ENCODE data around the gene CAVIN3. TPM values are rescaled to one million over a fixed set of nuclear protein-coding genes. Genes with fewer than 3 reads are reported as not detected.
A peak's percentile ranks its signal among the peaks of the same experiment; 100 is the strongest.

The CAVIN3 gene, protein sequence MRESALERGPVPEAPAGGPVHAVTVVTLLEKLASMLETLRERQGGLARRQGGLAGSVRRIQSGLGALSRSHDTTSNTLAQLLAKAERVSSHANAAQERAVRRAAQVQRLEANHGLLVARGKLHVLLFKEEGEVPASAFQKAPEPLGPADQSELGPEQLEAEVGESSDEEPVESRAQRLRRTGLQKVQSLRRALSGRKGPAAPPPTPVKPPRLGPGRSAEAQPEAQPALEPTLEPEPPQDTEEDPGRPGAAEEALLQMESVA
- total RNA-seq (2022) (7.7 and 11.2 TPM in 2 replicates), Bru-seq, nascent RNA (percentile 47 among the genes with signal in this experiment), BruChase-seq, experiment 1, labeled RNA remaining after a 2-hour chase (percentile 41 among the genes with signal in this experiment), BruChase-seq, experiment 2, labeled RNA remaining after a 6-hour chase (percentile 57 among the genes with signal in this experiment)
- long read RNA-seq, transcript CAVIN3-201 (2 exons, 1,174 nt), result major isoform, 35 of 40 reads
- long read RNA-seq, partial matches to known transcripts, result 0 of 40 reads
- long read RNA-seq, other reads (novel, unspliced or antisense), result 5 of 40 reads

DNA sequence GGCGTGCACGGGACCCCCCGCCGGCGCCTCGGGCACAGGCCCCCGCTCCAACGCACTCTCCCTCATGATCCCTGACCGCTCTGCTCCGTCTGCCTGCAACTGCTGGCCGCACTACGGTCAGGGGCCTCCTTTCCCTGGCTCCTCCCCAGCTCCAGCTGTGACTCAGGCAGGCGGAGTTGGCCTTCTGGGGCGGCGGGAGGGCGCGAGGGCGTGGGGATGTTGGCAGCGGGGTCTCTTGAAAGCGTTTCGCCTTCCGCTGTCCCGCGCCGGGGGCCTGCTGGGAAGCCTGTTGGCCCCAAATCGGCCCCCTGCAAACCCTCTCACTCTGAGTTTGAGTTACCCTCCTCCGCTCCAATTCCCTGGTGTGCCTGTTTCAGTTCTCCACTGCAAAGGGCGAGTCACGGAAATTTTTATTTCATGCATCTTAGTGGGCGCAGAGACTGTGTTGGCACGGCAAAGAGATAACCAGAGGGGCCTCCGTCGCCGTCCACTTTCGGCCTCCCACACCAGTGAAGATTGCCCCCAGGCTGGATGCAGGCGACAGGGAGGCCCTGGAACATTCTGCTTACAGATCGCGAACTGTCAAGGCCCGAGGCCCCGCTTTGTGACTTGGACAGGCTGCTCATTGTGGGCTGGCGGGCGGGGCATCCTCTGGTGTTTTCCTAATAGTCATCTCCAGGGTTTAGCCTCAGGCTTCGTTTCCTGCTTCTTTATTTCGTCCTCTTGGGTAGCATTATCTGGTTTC is at the start of gene CAVIN3:
Gene CAVIN3, minus strand, starts transcription at position 91 of the 745 bp plus-strand sequence. Its CDS starts 25 bp downstream, at position 66.
- H3K4me1 ChIP-seq, result peaks cover 15% of the 10 kb centered on the region; the same call in 1 of the 2 replicates
- H3K27me3 ChIP-seq (replicated peaks; ENCODE audit: control insufficient read depth, insufficient read depth, low read length), result no peaks in the 10 kb centered on the region
- H3K36me3 Mint-ChIP-seq (ENCODE audit: insufficient read depth, unreplicated experiment), result peaks cover 6% of the 10 kb centered on the region
- peaks cover 29% of the 10 kb centered on the region for H3K4me1 Mint-ChIP-seq (ENCODE audit: low read depth, unreplicated experiment)
- no peaks in the 10 kb centered on the region for H3K9me3 ChIP-seq
- H3K4me3 Mint-ChIP-seq (ENCODE audit: unreplicated experiment), result peak within 1 kb of the TSS; percentile 78
- no peaks in the 10 kb centered on the region for H3K27me3 Mint-ChIP-seq (ENCODE audit: insufficient read depth, unreplicated experiment)
- no TSS peak for BruUV-seq (replicated peaks)
- peak within 1 kb of the TSS; percentile 55 for H3K4me3 ChIP-seq (ENCODE audit: low read depth, low read length)
- TF ChIP-seq, protein P1, sequence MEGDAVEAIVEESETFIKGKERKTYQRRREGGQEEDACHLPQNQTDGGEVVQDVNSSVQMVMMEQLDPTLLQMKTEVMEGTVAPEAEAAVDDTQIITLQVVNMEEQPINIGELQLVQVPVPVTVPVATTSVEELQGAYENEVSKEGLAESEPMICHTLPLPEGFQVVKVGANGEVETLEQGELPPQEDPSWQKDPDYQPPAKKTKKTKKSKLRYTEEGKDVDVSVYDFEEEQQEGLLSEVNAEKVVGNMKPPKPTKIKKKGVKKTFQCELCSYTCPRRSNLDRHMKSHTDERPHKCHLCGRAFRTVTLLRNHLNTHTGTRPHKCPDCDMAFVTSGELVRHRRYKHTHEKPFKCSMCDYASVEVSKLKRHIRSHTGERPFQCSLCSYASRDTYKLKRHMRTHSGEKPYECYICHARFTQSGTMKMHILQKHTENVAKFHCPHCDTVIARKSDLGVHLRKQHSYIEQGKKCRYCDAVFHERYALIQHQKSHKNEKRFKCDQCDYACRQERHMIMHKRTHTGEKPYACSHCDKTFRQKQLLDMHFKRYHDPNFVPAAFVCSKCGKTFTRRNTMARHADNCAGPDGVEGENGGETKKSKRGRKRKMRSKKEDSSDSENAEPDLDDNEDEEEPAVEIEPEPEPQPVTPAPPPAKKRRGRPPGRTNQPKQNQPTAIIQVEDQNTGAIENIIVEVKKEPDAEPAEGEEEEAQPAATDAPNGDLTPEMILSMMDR (IDR thresholded peaks at IDR 0.05; ENCODE audit: insufficient read depth in 1 of 2, low read depth in 1 of 2, low read length in 1 of 2, severe bottlenecking in 1 of 2, unreplicated experiment in 1 of 2), result no peak
- ChIA-PET CTCF (interaction anchor here (0.9 to 2.0 kb wide), 3 partner anchors 34 to 69 kb away, joined by 4 to 13 read pairs (median 8); no protein-coding TSS in a partner anchor), POLR2A (no interaction called here)
- DNase-seq, result peak; percentile 49 to 50
- peak within 1 kb of the TSS; percentile 68 for H3K27ac Mint-ChIP-seq (ENCODE audit: unreplicated experiment)
- intact Hi-C loops (cut with micrococcal nuclease; ENCODE audit: unreplicated experiment), result no loop called here
- H3K36me3 ChIP-seq (ENCODE audit: control insufficient read depth, insufficient read depth, low read length), result no peaks in the 10 kb centered on the region
- H3K9me3 Mint-ChIP-seq (ENCODE audit: unreplicated experiment), result no peaks in the 10 kb centered on the region

DNA sequence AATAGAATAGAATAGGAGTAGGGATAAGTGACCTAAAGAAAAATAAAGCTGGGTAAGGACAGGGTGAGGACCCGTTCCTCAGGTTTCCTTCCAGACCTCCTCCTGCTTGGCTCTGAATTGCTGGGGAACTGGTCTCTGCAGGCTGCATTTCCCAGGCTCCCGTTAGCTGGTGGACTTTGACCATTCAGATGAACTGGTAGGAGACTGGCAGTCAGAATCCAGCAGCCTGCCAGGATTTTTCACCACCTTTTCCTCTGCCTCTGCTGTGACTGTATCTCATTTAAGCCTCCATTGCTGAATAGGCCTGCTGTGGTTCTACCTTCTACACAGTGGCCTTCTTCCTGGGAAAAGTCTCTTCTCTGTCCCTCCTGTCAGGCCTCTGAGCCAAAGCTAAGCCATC is 45.4 kb upstream of the CAVIN3 start:
- no peak overlapping the region for H3K27ac Mint-ChIP-seq (ENCODE audit: unreplicated experiment)
- intact Hi-C loops (cut with micrococcal nuclease; ENCODE audit: unreplicated experiment), result no loop called here
- TF ChIP-seq, protein P1 (IDR thresholded peaks at IDR 0.05; ENCODE audit: insufficient read depth in 1 of 2, low read depth in 1 of 2, low read length in 1 of 2, severe bottlenecking in 1 of 2, unreplicated experiment in 1 of 2), result no peak

More for the DNA sequence above, 45.4 kb upstream of the CAVIN3 start:
- no peaks in the 10 kb centered on the region for H3K36me3 ChIP-seq (ENCODE audit: control insufficient read depth, insufficient read depth, low read length)
- no peaks in the 10 kb centered on the region for H3K27me3 ChIP-seq (replicated peaks; ENCODE audit: control insufficient read depth, insufficient read depth, low read length)
- Mint-ChIP-seq H3K36me3 (ENCODE audit: insufficient read depth, unreplicated experiment) (no peaks in the 10 kb centered on the region), H3K27me3 (ENCODE audit: insufficient read depth, unreplicated experiment) (no peaks in the 10 kb centered on the region), H3K4me1 (ENCODE audit: low read depth, unreplicated experiment) (no peaks in the 10 kb centered on the region), H3K9me3 (ENCODE audit: unreplicated experiment) (no peaks in the 10 kb centered on the region), H3K4me3 (ENCODE audit: unreplicated experiment) (no peak overlapping the region)
- H3K4me1 ChIP-seq, result peaks cover 16% of the 10 kb centered on the region; the same call in 1 of the 2 replicates
- BruUV-seq (replicated peaks), result no TSS peak
- CTCF ChIA-PET, result interaction anchor here (0.7 to 1.0 kb wide), 4 partner anchors 11 to 115 kb away, joined by 3 to 7 read pairs (median 4); no protein-coding TSS in a partner anchor
- H3K4me3 ChIP-seq (ENCODE audit: low read depth, low read length), result no peak overlapping the region
- H3K9me3 ChIP-seq, result no peaks in the 10 kb centered on the region
- DNase-seq, result peak in 1 of 2 experiments; percentile 45
- POLR2A ChIA-PET, result no interaction called here
